LNCAP (cell line): ENCODE results near the gene KLK1.

ENCODE experiments used
- TF ChIP-seq, protein P1 (sequence below): fragments of 450-650 bp; IDR thresholded peaks from 2 replicates; pipeline ENCODE4 v1.5.1; 2017; ENCODE audit warnings: mild to moderate bottlenecking

Gene KLK1

GRCh38 chr19:50835103-50835784, 11.7 kb upstream of the KLK1 start:
- TF ChIP-seq, protein P1, sequence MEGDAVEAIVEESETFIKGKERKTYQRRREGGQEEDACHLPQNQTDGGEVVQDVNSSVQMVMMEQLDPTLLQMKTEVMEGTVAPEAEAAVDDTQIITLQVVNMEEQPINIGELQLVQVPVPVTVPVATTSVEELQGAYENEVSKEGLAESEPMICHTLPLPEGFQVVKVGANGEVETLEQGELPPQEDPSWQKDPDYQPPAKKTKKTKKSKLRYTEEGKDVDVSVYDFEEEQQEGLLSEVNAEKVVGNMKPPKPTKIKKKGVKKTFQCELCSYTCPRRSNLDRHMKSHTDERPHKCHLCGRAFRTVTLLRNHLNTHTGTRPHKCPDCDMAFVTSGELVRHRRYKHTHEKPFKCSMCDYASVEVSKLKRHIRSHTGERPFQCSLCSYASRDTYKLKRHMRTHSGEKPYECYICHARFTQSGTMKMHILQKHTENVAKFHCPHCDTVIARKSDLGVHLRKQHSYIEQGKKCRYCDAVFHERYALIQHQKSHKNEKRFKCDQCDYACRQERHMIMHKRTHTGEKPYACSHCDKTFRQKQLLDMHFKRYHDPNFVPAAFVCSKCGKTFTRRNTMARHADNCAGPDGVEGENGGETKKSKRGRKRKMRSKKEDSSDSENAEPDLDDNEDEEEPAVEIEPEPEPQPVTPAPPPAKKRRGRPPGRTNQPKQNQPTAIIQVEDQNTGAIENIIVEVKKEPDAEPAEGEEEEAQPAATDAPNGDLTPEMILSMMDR, result no peak

- TF ChIP-seq, protein P1, result no peak
These were observed 10.2 kb upstream of the KLK1 start for GRCh38 chr19:50833802-50834167.

DNA sequence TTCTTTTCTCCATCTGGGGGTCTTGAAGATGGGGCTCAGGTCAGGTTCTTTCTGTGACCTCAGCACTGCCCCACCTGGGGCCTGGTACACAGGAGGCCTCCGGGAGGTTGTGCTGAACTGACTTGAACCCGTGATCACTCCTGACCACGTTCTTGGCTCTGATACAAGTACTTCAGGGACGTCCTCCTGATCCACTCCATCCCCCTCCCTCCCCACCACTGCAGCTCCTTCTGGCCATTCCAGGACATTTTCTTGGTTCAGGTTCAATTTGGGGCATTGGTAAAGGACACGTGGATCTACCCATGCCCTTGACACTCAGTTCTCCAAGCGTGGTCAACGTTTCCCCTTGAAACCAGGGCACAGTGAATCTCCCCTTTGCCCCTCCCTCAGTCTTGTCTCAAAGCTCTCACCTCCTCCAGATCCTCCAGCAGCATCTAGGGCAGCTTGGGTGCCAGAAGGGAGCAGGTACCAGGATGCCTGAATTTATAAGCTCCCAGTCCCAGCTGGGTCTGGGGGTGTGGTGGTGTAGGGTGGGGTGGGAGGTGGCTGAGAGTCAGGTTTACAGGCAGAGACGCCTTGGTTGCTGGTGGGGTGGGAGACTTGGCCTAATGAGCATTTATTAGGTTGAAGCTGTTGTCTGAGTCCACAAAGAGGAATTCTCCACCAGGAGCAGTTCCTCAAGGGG, 9.7 kb upstream of the KLK1 start, which contains the start of gene KLK15:
Gene KLK15, minus strand, starts transcription at position 458 of the 685 bp plus-strand sequence. CDS start 2,082 bp downstream, outside the sequence.
- TF ChIP-seq, protein P1, result no peak

DNA sequence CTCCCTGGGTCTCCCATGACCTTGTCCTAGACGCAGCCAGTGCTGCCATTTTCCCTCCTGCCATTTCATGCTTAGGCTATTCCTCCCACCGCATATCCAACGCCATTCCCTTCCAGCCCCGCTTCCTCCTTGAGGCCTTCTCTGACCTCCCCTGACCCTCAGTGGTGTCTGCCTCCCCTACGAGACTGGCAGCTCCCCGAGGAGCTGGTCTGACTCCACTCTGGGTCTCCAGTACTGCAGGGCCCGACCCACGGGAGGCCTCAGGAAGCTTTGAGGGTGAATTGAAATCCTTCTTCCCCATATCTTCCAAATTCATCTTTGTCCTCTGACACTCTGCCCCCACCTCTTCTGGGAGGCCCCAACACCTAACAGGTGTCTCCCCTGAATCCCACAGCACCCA, 9.1 kb upstream of the KLK1 start:
- TF ChIP-seq, protein P1, result no peak

GRCh38 chr19:50831026-50831396, 7.4 kb upstream of the KLK1 start:
- TF ChIP-seq, protein P1, result no peak

- TF ChIP-seq, protein P1, result no peak
These were observed 6.9 kb upstream of the KLK1 start for GRCh38 chr19:50830266-50831025.

DNA sequence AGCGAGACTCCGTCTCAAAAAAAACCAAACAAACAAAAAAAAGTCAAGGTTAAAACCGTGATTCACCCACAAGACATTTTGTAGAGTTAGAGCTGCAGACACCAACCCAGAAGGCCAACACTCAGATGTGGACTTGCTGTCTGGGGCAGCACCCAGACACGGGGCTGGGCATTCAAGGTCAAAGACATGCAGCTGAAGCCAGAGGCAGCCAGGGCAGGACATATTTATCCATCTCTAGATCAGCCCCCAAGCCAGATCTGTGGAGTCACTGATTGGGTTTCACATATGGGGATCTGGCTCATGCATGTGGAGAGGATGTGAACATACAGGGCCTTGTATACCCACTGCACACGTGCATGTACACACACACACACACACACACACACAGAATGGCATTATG, 6.2 kb upstream of the KLK1 start:
- TF ChIP-seq, protein P1, result no peak
